DOHH2 (cell line): Measurements from ENCODE around the gene TTC28.

Experiments used
- EZH2phosphoT487 ChIP-seq: fragments of 200-600 bp; sonication (generic); IDR thresholded peaks from 2 replicates; pipeline ENCODE4 v1.6.1; 2017; ENCODE audit warnings: borderline replicate concordance, mild to moderate bottlenecking, antibody characterized with exemption, low read length, moderate library complexity, mixed read lengths
- TF ChIP-seq, protein P1 (sequence below): fragments of 200-600 bp; sonication (generic); IDR thresholded peaks from one replicate; pipeline ENCODE4 v1.5.1; 2014; ENCODE audit warnings: antibody characterized with exemption, mild to moderate bottlenecking, low read depth, low read length; ENCODE audit not compliant: poor library complexity, severe bottlenecking

- TF ChIP-seq, protein P1, sequence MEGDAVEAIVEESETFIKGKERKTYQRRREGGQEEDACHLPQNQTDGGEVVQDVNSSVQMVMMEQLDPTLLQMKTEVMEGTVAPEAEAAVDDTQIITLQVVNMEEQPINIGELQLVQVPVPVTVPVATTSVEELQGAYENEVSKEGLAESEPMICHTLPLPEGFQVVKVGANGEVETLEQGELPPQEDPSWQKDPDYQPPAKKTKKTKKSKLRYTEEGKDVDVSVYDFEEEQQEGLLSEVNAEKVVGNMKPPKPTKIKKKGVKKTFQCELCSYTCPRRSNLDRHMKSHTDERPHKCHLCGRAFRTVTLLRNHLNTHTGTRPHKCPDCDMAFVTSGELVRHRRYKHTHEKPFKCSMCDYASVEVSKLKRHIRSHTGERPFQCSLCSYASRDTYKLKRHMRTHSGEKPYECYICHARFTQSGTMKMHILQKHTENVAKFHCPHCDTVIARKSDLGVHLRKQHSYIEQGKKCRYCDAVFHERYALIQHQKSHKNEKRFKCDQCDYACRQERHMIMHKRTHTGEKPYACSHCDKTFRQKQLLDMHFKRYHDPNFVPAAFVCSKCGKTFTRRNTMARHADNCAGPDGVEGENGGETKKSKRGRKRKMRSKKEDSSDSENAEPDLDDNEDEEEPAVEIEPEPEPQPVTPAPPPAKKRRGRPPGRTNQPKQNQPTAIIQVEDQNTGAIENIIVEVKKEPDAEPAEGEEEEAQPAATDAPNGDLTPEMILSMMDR: no peak
- no peak for TF ChIP-seq EZH2phosphoT487
These were observed 498.6 kb downstream of the TTC28 start for GRCh38 chr22:28180804-28181731.
